GM19397 (cell line): Measurements from ENCODE around the gene AGER.

Source experiments
- ATAC-seq: cut with Tn5 transposase; IDR thresholded peaks from one replicate; pipeline ENCODE4 v1.9.1; 2021; ENCODE audit warnings: mild to moderate bottlenecking, moderate library complexity; ENCODE audit not compliant: unreplicated experiment

AGER gene

DNA sequence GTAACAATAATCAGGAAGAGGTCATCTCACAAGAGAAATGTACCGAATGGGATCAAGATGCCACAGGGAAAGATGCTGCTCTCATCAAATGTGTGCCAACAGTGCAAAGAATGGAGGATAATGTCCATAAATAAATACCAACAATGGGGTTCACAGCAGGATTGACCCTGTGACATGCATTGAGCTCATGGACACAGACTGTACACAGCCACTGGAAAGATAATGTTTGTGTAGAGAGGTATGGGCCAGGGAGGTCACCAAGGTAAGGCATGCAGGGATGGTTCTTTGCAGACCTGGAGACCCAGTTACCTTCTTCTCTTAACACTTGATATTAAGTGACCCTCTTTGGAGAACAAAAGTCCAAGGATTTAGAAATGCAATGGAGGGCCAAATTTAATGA lies 9.6 kb downstream of the AGER start:
- no peak for ATAC-seq

DNA sequence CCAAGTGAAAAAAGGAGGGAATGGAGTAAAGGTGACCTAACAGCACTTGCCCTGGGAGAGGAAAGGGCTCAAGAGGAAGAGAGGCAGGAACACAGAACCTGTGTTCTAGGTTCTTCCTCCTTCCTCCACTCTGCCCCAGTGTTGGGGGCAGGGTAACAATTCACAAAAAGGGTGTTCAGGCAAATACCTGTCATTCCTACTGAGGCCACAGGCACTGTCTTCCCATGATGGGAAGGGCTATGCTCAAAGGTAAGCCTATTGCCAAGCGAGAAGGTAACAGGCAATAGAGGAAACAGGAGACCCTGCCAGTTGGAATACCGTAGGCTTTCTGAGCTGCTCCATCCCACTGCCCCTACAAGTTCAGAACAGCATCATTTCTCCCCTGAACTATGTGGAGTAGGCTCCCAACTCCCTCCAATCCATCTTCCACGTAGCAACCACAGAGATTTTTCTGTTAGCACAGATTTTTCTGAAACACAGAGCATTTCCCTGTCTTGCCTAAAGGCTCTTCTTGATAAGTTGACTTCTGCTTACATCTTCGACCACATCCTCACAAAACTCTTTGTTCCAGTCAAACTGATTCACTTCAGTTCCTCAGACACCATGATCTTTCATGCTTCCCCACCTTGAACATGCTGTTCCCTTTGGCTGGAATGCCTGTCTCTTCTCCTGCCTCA lies 10.9 kb downstream of the AGER start:
- ATAC-seq = no peak

GRCh38 chr6:32171234-32171633 lies 12.8 kb downstream of the AGER start:
- no peak for ATAC-seq

DNA sequence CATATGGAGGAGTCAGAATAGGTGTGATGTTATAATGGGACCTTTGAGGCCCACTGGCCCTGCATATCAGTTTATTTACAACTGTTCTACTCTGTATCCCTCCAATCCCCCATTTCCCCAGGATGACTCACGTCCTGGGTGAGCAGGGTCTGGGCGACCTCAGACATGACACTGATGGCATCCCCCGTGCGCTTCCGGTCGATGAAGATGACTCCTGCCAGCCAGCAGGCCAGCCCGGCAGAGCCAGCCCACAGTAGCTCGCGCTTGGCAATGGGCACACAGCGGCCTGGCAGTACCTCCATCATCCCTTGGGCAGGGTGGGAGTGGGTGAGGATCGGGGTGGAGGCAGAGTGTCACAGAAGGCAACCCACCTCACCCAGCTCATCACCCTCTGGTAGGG lies 13.8 kb downstream of the AGER start:
- ATAC-seq = no peak

- ATAC-seq = no peak
Observed at GRCh38 chr6:32168807-32169591, 15.1 kb downstream of the AGER start.

GRCh38 chr6:32168350-32168749 lies 15.7 kb downstream of the AGER start:
- ATAC-seq = no peak

DNA sequence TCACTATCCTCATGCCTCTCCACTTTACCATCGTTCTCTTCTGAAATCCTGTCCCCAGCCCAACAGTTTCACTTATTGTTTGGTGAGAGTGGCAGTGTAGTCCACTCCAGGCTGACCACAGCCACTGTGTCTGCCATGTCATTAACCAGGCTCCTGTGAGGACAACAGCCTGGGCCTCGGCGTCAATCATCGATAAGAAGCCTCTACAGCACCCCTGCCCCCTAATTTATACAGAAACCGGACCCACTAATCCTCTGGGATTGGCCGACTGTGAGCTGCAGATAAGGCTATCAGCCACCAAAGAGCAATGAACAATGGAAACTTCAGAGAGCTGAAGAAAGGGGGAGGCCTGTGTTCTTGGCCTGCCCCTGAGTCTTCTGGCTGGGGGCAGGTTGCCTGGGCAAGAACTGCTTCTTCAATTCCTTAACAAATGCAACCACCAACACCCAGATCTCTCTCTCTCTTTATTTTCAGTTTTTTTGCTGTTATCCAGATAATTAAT lies 16.2 kb downstream of the AGER start:
- ATAC-seq = no peak

DNA sequence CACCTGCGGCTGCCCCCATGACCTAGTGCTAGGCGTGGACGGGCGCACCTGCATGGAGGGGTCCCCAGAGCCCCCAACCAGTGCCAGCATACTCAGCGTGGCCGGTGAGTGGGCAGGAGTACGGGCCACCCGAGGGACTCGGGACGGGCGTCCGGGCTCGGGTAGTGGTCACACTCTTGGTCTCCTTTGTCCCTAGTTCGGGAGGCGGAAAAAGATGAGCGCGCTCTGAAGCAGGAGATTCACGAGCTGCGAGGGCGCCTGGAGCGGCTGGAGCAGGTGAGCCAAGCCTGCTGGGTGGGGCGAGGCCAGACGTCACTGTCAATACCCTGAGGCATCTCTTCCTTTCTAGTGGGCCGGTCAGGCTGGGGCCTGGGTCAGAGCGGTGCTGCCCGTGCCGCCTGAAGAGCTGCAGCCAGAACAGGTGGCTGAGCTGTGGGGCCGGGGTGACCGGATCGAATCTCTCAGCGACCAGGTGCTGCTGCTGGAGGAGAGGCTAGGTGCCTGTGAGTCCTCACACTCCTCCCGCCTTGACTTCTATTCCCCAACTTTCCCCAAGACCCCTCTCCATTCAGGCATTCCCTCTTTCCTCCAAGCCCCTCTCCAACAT lies 16.8 kb downstream of the AGER start:
- ATAC-seq = no peak

DNA sequence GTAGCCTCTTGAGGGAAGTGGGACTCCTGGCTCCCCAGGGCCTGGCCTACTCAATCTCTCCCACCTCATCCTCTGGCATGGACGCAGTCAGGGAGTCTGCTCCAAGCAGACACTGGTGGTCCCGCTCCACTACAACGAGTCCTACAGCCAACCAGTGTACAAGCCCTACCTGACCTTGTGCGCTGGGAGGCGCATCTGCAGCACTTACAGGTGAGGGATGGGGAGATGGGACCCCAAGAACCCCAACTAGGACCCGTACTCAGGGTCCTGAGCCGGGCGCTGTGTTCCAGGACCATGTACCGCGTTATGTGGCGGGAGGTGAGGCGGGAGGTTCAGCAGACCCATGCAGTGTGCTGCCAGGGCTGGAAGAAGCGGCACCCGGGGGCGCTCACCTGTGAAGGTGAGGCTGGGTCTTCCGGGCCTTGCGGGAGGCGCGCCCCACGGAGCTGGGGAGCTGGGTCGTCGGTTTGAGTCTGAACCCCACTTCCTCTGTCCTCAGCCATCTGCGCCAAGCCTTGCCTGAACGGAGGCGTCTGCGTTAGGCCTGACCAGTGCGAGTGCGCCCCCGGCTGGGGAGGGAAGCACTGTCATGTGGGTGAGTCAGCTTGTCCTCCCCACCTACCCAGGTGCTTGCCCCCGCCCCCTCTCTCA lies 17.5 kb downstream of the AGER start:
- no peak for ATAC-seq

- ATAC-seq = no peak
Observed at GRCh38 chr6:32164295-32164694, 19.8 kb downstream of the AGER start, which contains the start of gene EGFL8. Gene EGFL8, plus strand, starts transcription at chr6:32164595. Its CDS starts 1,571 bp downstream, at chr6:32166166.

- ATAC-seq = no peak
Observed at GRCh38 chr6:32163559-32164258, 20.3 kb downstream of the AGER start.

DNA sequence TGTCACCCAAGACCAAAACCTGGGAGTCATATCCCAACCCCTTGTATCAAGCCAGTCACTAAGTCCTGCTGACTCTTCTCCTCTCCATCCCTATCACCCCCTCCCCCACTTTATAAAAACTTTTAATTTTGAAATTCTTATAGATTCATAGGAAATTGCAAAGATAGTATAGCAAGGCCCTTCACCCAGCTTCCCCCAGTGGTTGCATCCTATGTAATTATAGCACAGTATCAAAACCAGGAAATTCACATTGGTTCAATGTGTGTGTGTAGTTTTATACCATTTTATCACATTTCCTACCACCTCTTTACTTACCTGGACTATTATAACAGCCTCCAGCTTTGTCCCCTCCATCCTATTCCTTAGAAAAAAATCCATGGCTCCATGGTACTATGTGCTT lies 26.0 kb downstream of the AGER start:
- no peak for ATAC-seq

DNA sequence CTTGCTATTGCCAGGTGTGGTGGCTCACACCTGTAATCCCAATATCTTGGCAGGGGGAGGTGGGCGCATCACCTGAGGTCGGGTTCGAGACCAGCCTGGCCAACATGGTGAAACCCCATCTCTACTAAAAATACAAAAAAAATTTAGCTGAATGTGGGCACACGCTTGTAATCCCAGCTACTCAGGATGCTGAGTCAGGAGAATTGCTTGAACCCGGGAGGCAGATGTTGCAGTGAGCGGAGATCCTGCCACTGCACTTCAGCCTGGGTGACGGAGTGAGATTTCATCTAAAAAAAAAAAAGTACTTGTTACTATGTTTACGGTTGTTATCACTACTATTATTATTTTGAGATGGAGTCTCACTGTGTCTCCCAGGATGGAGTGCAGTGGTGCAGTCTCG lies 27.2 kb downstream of the AGER start:
- ATAC-seq = no peak

DNA sequence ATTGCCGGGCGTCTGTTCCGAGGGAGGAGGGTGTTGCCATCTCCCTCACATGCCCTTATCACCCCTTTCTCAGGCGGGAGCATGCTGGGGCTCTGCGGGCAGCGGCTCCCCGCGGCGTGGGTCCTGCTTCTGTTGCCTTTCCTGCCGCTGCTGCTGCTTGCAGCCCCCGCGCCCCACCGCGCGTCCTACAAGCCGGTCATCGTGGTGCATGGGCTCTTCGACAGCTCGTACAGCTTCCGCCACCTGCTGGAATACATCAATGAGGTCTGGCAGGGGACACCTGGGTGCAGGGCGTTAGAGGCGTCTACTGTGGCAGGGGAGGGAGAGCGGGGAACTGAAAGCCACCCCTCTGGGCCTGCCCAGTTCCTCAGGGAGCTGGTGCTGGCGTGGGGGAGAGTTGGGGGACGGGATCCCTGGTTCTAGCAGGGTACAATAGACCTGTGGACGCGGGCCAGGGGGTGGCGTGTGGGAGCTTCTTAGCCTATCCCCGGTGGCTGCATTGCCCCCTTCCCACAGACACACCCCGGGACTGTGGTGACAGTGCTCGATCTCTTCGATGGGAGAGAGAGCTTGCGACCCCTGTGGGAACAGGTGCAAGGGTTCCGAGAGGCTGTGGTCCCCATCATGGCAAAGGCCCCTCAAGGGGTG lies 29.4 kb downstream of the AGER start:
- no peak for ATAC-seq

- no peak for ATAC-seq
Observed at GRCh38 chr6:32153564-32154513, 30.2 kb downstream of the AGER start, which contains the start of gene PPT2. Gene PPT2, plus strand, starts transcription at chr6:32154141. Its CDS starts 454 bp downstream, at chr6:32154595.

GRCh38 chr6:32152769-32153563 lies 31.1 kb downstream of the AGER start:
- ATAC-seq = no peak

- ATAC-seq = no peak
Observed at GRCh38 chr6:32151863-32152768, 31.9 kb downstream of the AGER start, which contains the start of gene PRRT1. Gene PRRT1, minus strand, starts transcription at chr6:32151939. Its CDS starts 112 bp downstream, at chr6:32151827.
